ENCODE data around the gene MVP.

MVP gene

GRCh38 chr16:29821643-29822115, 1.4 kb downstream of the MVP start (continued):
- TF ChIP-seq ZFP30 (CRISPR knock-in tag; IDR thresholded peaks at IDR 0.05) (no peak), CSRNP3 (CRISPR knock-in tag; IDR thresholded peaks at IDR 0.05) (no peak), GLIS3 (CRISPR knock-in tag; IDR thresholded peaks at IDR 0.05) (no peak)
- TF ChIP-seq, protein P1, sequence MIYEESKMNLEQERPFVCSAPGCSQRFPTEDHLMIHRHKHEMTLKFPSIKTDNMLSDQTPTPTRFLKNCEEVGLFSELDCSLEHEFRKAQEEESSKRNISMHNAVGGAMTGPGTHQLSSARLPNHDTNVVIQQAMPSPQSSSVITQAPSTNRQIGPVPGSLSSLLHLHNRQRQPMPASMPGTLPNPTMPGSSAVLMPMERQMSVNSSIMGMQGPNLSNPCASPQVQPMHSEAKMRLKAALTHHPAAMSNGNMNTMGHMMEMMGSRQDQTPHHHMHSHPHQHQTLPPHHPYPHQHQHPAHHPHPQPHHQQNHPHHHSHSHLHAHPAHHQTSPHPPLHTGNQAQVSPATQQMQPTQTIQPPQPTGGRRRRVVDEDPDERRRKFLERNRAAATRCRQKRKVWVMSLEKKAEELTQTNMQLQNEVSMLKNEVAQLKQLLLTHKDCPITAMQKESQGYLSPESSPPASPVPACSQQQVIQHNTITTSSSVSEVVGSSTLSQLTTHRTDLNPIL (CRISPR knock-in tag; IDR thresholded peaks at IDR 0.05; ENCODE audit: low read depth): no peak

- TF ChIP-seq TOX (CRISPR knock-in tag; IDR thresholded peaks at IDR 0.05; ENCODE audit: borderline replicate concordance): no peak
- no peak for TF ChIP-seq TCF4 (CRISPR knock-in tag; IDR thresholded peaks at IDR 0.05; ENCODE audit: borderline replicate concordance)
- TF ChIP-seq SNAI2 (CRISPR knock-in tag; IDR thresholded peaks at IDR 0.05): no peak
- no peak for TF ChIP-seq OSR1 (CRISPR knock-in tag; IDR thresholded peaks at IDR 0.05)
- TF ChIP-seq ZFP30 (CRISPR knock-in tag; IDR thresholded peaks at IDR 0.05): no peak
- TF ChIP-seq ZNF70 (CRISPR knock-in tag; IDR thresholded peaks at IDR 0.05): no peak
- TF ChIP-seq PPARA (CRISPR knock-in tag; IDR thresholded peaks at IDR 0.05; ENCODE audit: borderline replicate concordance): no peak
- ATAC-seq: peak; percentile 59
Measured at GRCh38 chr16:29824589-29825144, 4.4 kb downstream of the MVP start.

- peak; percentile 42 for ATAC-seq
- TF ChIP-seq PPARA (CRISPR knock-in tag; IDR thresholded peaks at IDR 0.05; ENCODE audit: borderline replicate concordance): no peak
- no peak for TF ChIP-seq ZNF8 (CRISPR knock-in tag; IDR thresholded peaks at IDR 0.05)
- TF ChIP-seq ZNF70 (CRISPR knock-in tag; IDR thresholded peaks at IDR 0.05): no peak
- TF ChIP-seq, protein P1 (CRISPR knock-in tag; IDR thresholded peaks at IDR 0.05; ENCODE audit: low read depth): no peak
Measured at GRCh38 chr16:29825145-29826044, 5.1 kb downstream of the MVP start.

DNA sequence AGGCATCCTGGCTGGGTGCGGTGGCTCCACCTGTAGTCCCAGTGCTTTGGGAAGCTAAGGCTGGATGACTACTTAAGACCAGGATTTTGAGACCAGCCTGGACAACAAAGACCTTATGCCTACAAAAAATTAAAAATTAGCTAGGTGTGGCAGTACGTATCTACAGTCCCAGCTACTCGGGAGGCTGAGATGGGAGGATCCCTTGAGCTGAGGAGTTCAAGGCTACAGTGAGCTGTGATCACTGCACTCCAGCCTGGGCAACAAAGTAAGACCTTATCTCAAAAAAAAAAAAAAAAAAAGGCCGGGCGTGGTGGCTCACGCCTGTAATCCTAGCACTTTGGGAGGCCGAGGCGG, 6.1 kb downstream of the MVP start:
- ATAC-seq: no peak
- TF ChIP-seq, protein P2, sequence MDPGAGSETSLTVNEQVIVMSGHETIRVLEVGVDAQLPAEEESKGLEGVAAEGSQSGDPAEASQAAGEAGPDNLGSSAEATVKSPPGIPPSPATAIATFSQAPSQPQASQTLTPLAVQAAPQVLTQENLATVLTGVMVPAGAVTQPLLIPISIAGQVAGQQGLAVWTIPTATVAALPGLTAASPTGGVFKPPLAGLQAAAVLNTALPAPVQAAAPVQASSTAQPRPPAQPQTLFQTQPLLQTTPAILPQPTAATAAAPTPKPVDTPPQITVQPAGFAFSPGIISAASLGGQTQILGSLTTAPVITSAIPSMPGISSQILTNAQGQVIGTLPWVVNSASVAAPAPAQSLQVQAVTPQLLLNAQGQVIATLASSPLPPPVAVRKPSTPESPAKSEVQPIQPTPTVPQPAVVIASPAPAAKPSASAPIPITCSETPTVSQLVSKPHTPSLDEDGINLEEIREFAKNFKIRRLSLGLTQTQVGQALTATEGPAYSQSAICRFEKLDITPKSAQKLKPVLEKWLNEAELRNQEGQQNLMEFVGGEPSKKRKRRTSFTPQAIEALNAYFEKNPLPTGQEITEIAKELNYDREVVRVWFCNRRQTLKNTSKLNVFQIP (CRISPR knock-in tag; IDR thresholded peaks at IDR 0.05; ENCODE audit: borderline replicate concordance, low read depth): no peak
- TF ChIP-seq BACH2 (CRISPR knock-in tag; IDR thresholded peaks at IDR 0.05; ENCODE audit: borderline replicate concordance) (no peak), TCF4 (CRISPR knock-in tag; IDR thresholded peaks at IDR 0.05; ENCODE audit: borderline replicate concordance) (no peak), OSR1 (CRISPR knock-in tag; IDR thresholded peaks at IDR 0.05) (no peak), ISL1 (CRISPR knock-in tag; IDR thresholded peaks at IDR 0.05) (no peak), ZNF70 (CRISPR knock-in tag; IDR thresholded peaks at IDR 0.05) (no peak), ZC3H10 (CRISPR knock-in tag; IDR thresholded peaks at IDR 0.05) (no peak), SNAI2 (CRISPR knock-in tag; IDR thresholded peaks at IDR 0.05) (no peak), GLIS3 (CRISPR knock-in tag; IDR thresholded peaks at IDR 0.05) (no peak)

DNA sequence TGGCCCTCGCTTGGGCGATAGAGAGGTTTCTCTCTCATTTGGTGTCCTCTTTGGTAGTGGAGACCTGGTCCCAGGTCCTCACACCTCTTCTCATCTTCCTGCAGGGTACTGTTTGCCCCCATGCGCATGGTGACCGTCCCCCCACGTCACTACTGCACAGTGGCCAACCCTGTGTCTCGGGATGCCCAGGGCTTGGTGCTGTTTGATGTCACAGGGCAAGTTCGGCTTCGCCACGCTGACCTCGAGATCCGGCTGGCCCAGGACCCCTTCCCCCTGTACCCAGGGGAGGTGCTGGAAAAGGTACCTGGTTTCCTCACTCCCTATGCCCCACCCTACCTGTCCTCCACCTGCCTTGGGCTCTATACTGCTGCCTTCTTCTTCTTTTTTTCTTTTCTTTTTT, 10.5 kb downstream of the MVP start:
- ATAC-seq: no peak
- no peak for TF ChIP-seq BACH2 (CRISPR knock-in tag; IDR thresholded peaks at IDR 0.05; ENCODE audit: borderline replicate concordance)
- TF ChIP-seq, protein P2 (CRISPR knock-in tag; IDR thresholded peaks at IDR 0.05; ENCODE audit: borderline replicate concordance, low read depth): no peak
- no peak for TF ChIP-seq PATZ1 (CRISPR knock-in tag; IDR thresholded peaks at IDR 0.05; ENCODE audit: borderline replicate concordance)
- TF ChIP-seq CSDC2 (CRISPR knock-in tag; IDR thresholded peaks at IDR 0.05): no peak

Data from SK-N-SH treated with all-trans-retinoic acid at 6 μM for 48 hours (cell line).